Neural progenitor cell (in vitro differentiated cells): Measurements from ENCODE around the gene TBC1D9B.

Source experiments
- CTCF ChIP-seq: fragments of 200-600 bp; sonication (generic); IDR thresholded peaks from 2 replicates; pipeline ENCODE4 v1.5.1; 2017; ENCODE audit warnings: antibody characterized with exemption, mild to moderate bottlenecking
- EZH2 ChIP-seq: fragments of 200-600 bp; sonication (generic); IDR thresholded peaks from 2 replicates; pipeline ENCODE4 v1.6.1; 2017; ENCODE audit warnings: antibody characterized with exemption, mild to moderate bottlenecking, moderate library complexity
- EZH2phosphoT487 ChIP-seq: fragments of 200-600 bp; sonication (generic); IDR thresholded peaks from 2 replicates; pipeline ENCODE4 v1.6.1; 2017; ENCODE audit warnings: antibody characterized with exemption

- no peak for TF ChIP-seq CTCF
- no peak for TF ChIP-seq EZH2phosphoT487
- no peak for TF ChIP-seq EZH2
These were observed 45.4 kb downstream of the TBC1D9B start for GRCh38 chr5:179862296-179862695.
